T-cell (primary cell): ENCODE measurements around the gene MAGI3. TPM values are rescaled to one million over a fixed set of nuclear protein-coding genes. Genes with fewer than 3 reads are reported as not detected.

ENCODE experiments used
- ATAC-seq, 4 experiments: fragments of 200-7000 bp in 3 of 4; fragments of 150-1000 bp in 1 of 4; cut with Tn5 transposase; replicated peaks in 1 of 4; 1 replicate in 3 of 4; 2 replicates in 1 of 4; pipeline ENCODE4 v1.10.0; 2021; ENCODE audit warnings: moderate library complexity in 3 of 4, mild to moderate bottlenecking in 2 of 4, moderate number of reproducible peaks in 1 of 4
- CTCF ChIA-PET, 2 donors: fragments of 300-600 bp; sonication (Branson Sonifier 250); formaldehyde crosslinking; loops; one replicate each; lab custom pipeline; 2022; ENCODE audit warnings: antibody characterized with exemption in 2 of 2; lab: Charles Lee
- POLR2A ChIA-PET, 2 donors: fragments of 300-600 bp; sonication (Branson Sonifier 250); formaldehyde crosslinking; loops; one replicate each; lab custom pipeline; 2022; ENCODE audit warnings: antibody characterized with exemption in 2 of 2; lab: Charles Lee
- DNase-seq, 35 experiments: peaks; one replicate each; pipeline versions ENCODE4 v3.0.0 to v3.0.0-alpha.2; 2013 to 2023
- H3K27ac ChIP-seq: one replicate; pipeline ENCODE4 v1.5.1; 2013; ENCODE audit warnings: low read length
- H3K27me3 ChIP-seq, 2 experiments: replicated peaks in 1 of 2; 1 replicate in 1 of 2; 2 replicates in 1 of 2; pipeline versions ENCODE4 v1.6.1 to v1.7.0; 2013; ENCODE audit warnings: low read length in 1 of 2, mixed read lengths in 1 of 2; ENCODE audit not compliant: control insufficient read depth in 2 of 2, insufficient read depth in 2 of 2; ENCODE audit errors: extremely low read depth in 1 of 2
- H3K36me3 ChIP-seq, 2 donors: 1 replicate in 1 of 2; 2 replicates in 1 of 2; pipeline versions ENCODE4 v1.6.1 to v1.7.0; 2013; ENCODE audit warnings: low read length in 1 of 2; ENCODE audit not compliant: control insufficient read depth in 2 of 2, insufficient read depth in 1 of 2; ENCODE audit errors: extremely low read depth in 1 of 2
- H3K4me1 ChIP-seq, 2 experiments: 1 replicate in 1 of 2; 2 replicates in 1 of 2; pipeline versions ENCODE4 v1.6.1 to v1.7.0; 2013; ENCODE audit warnings: low read length in 2 of 2, mixed read lengths in 1 of 2; ENCODE audit not compliant: insufficient read depth in 2 of 2, control insufficient read depth in 1 of 2; ENCODE audit errors: extremely low read depth in 1 of 2
- H3K4me3 ChIP-seq, 2 donors: 1 replicate in 1 of 2; 2 replicates in 1 of 2; pipeline versions ENCODE4 v1.5.1 to v1.7.0; 2013; ENCODE audit warnings: mild to moderate bottlenecking in 2 of 2, low read length in 1 of 2, moderate library complexity in 1 of 2; ENCODE audit not compliant: control insufficient read depth in 1 of 2; ENCODE audit errors: extremely low read depth in 1 of 2
- H3K9me3 ChIP-seq: 2 replicates; pipeline ENCODE4 v1.7.0; 2013
- H3K27ac Mint-ChIP-seq, 2 donors: one replicate each; pipeline ENCODE4 v1.8.0; 2020 to 2021; ENCODE audit warnings: mild to moderate bottlenecking in 2 of 2, mixed read lengths in 2 of 2
- H3K27me3 Mint-ChIP-seq, 2 donors: one replicate each; pipeline ENCODE4 v1.8.0; 2021 to 2022; ENCODE audit warnings: mixed read lengths in 2 of 2
- H3K36me3 Mint-ChIP-seq: one replicate; pipeline ENCODE4 v1.8.0; 2021; ENCODE audit warnings: mixed read lengths
- H3K4me1 Mint-ChIP-seq, 3 donors: one replicate each; pipeline ENCODE4 v1.8.0; 2020 to 2022; ENCODE audit warnings: mixed read lengths in 3 of 3, mild to moderate bottlenecking in 1 of 3
- H3K4me3 Mint-ChIP-seq, 3 donors: one replicate each; pipeline ENCODE4 v1.8.0; 2020 to 2022; ENCODE audit warnings: mild to moderate bottlenecking in 3 of 3, mixed read lengths in 3 of 3, moderate library complexity in 3 of 3
- H3K9me3 Mint-ChIP-seq, 3 donors: one replicate each; pipeline ENCODE4 v1.8.0; 2020 to 2022; ENCODE audit warnings: mixed read lengths in 3 of 3
- WGBS: methylation state at CpG from one replicate; pipeline ENCODE4 v1.1.5; 2013; ENCODE audit warnings: missing lambda C conversion rate; ENCODE audit not compliant: insufficient coverage; 5-methylcytosine and 5-hydroxymethylcytosine counted together
- total RNA-seq, 35 experiments: library from RNA in 6 of 35; stranded (reverse) in 6 of 35; fragments of 120-200 nt in 1 of 35; gene quantifications; one replicate each; pipeline versions ENCODE4 v1.2.1 to v1.2.4 and lab custom pipeline; 2013 to 2026

Gene MAGI3
- total RNA-seq, 5 donors from 2014 or later (not counting 1 experiment from before 2014, with no cell fraction given) = 4.5 to 8.1 (median 5.6) TPM

DNA sequence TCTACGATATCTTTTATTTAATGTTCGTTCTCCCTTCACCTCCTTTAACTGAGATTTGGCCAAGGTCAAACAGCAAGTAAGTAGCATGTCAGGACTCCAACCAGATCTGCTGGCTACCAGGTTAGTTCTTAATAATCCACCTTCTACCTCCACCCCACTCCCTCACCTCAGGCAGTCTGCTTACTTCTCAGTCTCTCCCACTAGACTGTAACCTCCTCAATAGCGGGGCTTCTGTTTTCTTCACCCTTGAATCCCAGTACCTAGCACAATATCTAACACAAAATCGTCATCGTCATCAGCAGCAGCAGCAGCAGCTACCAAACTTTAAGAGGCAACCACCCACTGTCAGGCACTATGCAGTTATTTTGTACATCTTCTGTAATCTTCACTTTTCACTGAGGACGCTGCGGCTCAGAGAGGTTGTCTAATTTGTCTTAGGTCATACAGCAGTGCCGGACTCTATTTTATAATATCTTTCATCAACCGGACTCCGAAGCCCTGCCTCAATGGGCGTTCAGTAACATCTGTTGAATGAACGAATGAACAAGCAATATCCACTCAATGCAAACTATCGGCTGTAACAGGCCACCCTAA is 859 bp upstream of the MAGI3 start:
- POLR2A ChIA-PET = no interaction called here
- peaks cover 0 to 3% (median 3%) of the 10 kb centered on the region in 3 donors for H3K9me3 Mint-ChIP-seq
- H3K27me3 ChIP-seq = peaks cover 3 to 6% of the 10 kb centered on the region in 2 experiments
- H3K9me3 ChIP-seq = no peaks in the 10 kb centered on the region
- no peaks in the 10 kb centered on the region for H3K36me3 ChIP-seq
- H3K27me3 Mint-ChIP-seq = peaks cover 0 to 2% of the 10 kb centered on the region in 2 donors
- DNase-seq (peak in 5 of 35 experiments; percentile 3 to 32 (median 9)), ATAC-seq (no peak)
- H3K36me3 Mint-ChIP-seq = no peaks in the 10 kb centered on the region
- WGBS = 8% methylated on average over 12 of the region's 13 CpGs
- no peak overlapping the region for H3K27ac ChIP-seq
- CTCF ChIA-PET = interaction anchor here in 1 of 2 donors (1.3 to 1.4 kb wide), 3 partner anchors 10 to 316 kb away, joined by 4 to 6 read pairs (median 5); partner anchors contain the start of gene LRIG2
- peaks cover 21 to 24% (median 22%) of the 10 kb centered on the region in 3 donors for H3K4me1 Mint-ChIP-seq
- H3K4me3 Mint-ChIP-seq = peak overlapping the region; percentile 83 to 94 (median 87)
- peak overlapping the region; percentile 25 to 89 for H3K27ac Mint-ChIP-seq
- peak overlapping the region; percentile 90 to 91 for H3K4me3 ChIP-seq
- H3K4me1 ChIP-seq = peaks cover 18 to 19% of the 10 kb centered on the region in 2 experiments

DNA sequence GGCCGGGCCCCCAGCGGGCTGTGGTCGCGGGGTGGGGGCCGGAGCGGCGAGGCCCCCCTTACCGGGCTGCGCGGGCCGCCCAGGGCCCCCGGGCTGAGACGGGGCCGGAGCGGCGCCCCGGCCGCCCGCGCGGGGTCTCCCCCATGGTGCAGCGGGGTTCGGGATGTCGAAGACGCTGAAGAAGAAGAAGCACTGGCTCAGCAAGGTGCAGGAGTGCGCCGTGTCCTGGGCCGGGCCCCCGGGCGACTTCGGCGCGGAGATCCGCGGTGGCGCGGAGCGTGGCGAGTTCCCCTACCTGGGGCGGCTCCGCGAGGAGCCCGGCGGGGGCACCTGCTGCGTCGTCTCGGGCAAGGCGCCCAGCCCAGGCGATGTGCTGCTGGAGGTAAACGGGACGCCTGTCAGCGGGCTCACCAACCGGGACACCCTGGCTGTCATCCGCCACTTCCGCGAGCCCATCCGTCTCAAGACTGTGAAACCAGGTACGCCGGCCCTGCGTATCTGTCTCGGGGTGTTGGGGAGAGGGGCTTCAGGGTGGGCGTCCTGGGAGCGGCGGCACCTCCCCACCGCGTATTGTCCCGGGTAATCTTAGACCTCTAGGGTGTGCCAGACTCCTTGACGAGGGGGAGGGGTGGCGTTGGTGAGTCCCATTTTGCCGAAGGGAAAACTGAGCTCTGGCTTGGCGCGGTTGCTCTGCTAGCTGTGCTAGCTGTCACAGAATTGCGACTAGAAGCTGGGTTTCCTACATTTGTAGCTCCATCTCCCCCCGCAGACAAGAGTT is 745 bp downstream of the MAGI3 start:
- ChIA-PET CTCF (interaction anchor here (0.6 to 0.7 kb wide), 2 partner anchors 318 to 530 kb away, joined by 3 read pairs; partner anchors contain the start of gene LRIG2 (in 1 of the 2)), POLR2A (interaction anchor here in 1 of 2 donors (0.9 kb wide), 1 partner anchor 398 kb away, joined by 3 read pairs; no protein-coding TSS in a partner anchor)
- Mint-ChIP-seq H3K4me3 (peak overlapping the region; percentile 81 to 94 (median 87)), H3K27ac (peak overlapping the region; percentile 3 to 17), H3K36me3 (no peaks in the 10 kb centered on the region), H3K9me3 (peaks cover 0 to 3% (median 3%) of the 10 kb centered on the region in 3 donors), H3K27me3 (peaks cover 2 to 6% of the 10 kb centered on the region in 2 donors), H3K4me1 (peaks cover 22 to 24% (median 23%) of the 10 kb centered on the region in 3 donors)
- Histone ChIP-seq H3K27ac (no peak overlapping the region), H3K9me3 (no peaks in the 10 kb centered on the region), H3K4me1 (peaks cover 18 to 19% of the 10 kb centered on the region in 2 experiments), H3K4me3 (peak overlapping the region; percentile 90 to 91), H3K27me3 (peaks cover 3 to 6% of the 10 kb centered on the region in 2 experiments), H3K36me3 (no peaks in the 10 kb centered on the region)
- under 1% methylated on average over 72 of the region's 74 CpGs for WGBS
- peak; percentile 4 to 22 (median 16) for ATAC-seq
- peak in 33 of 35 experiments; percentile 9 to 63 (median 30) for DNase-seq

DNA sequence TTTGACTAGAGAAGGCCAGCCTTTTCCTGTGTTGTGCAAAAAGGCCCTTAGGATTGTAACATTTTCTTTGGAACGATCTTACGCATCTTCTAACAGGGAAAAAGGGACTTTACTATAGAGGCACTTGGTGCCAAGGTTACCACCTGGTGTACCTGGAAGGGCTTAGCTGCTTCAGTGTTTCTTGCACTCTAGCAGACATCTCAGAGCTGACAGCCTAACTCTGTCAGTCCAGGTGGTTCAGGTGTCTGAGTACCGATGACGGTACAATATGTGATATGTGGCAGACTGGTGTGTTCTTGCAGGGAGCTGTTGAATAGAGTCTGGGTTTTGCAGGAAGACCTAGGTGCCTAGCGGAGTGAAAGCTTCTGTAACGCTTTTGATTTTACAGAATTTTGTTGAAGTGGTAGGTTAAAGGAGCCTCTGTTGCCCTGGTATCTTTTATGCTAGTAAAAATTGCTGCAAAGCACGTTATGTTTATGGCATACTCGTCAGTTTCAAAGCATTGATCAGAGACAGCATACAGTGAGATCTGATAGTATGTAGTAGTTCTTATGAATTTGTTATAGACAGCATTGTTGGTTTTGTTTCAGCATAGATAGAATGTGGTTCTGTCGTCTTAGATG is 1.4 kb downstream of the MAGI3 start:
- peak overlapping the region; percentile 3 to 17 for H3K27ac Mint-ChIP-seq
- H3K9me3 Mint-ChIP-seq = peaks cover 0 to 3% (median 3%) of the 10 kb centered on the region in 3 donors
- peak overlapping the region; percentile 90 to 91 for H3K4me3 ChIP-seq
- ChIA-PET CTCF (interaction anchor here (0.5 to 0.7 kb wide), 3 partner anchors 319 to 1231 kb away, joined by 3 read pairs; partner anchors contain the start of gene LRIG2 (in 1 of the 2)), POLR2A (interaction anchor here (0.8 to 1.0 kb wide), 3 partner anchors 397 to 427 kb away, joined by 3 to 6 read pairs (median 3); no protein-coding TSS in a partner anchor)
- H3K36me3 ChIP-seq = no peaks in the 10 kb centered on the region
- peak overlapping the region; percentile 76 to 87 (median 81) for H3K4me3 Mint-ChIP-seq
- ATAC-seq (peak in 3 of 4 experiments; percentile 7 to 38 (median 8)), DNase-seq (peak in 21 of 35 experiments; percentile 0 to 52 (median 10))
- no peaks in the 10 kb centered on the region for H3K9me3 ChIP-seq
- no peak overlapping the region for H3K27ac ChIP-seq
- peaks cover 3 to 6% of the 10 kb centered on the region in 2 experiments for H3K27me3 ChIP-seq
- H3K4me1 Mint-ChIP-seq = peaks cover 22 to 24% (median 23%) of the 10 kb centered on the region in 3 donors
- no peaks in the 10 kb centered on the region for H3K36me3 Mint-ChIP-seq
- peaks cover 4 to 7% of the 10 kb centered on the region in 2 donors for H3K27me3 Mint-ChIP-seq
- 30% methylated on average over 8 of the region's 9 CpGs for WGBS
- H3K4me1 ChIP-seq = peaks cover 18 to 19% of the 10 kb centered on the region in 2 experiments

DNA sequence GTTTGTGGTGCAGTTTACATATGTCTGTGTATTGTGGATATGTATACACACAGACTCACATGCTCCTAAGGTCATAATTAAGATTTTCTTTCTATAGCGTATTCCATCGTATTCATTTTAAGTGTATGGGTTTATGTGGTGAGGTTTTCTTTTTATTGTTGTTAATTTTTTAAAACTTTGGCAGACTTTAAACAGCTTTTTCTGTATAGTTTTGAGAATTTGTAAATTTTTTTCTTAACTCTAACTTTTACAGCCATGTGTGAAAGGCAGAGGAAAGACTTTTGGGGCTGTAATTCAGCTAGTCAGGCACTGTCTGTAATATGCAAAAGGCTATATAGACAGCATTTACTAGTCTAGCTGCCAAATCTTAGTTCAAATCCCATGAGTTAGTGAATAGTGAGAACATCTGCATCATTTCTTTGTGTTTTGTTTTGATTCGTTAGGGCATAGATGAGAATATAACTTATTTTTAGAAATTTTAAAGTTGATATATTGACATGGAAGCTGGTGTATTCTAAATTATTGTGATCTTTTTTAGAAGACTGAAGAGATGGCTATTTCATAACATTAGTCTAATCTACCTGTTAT is 2.3 kb downstream of the MAGI3 start:
- H3K9me3 Mint-ChIP-seq = peaks cover 0 to 3% (median 3%) of the 10 kb centered on the region in 3 donors
- ATAC-seq (no peak), DNase-seq (no peak)
- no peaks in the 10 kb centered on the region for H3K36me3 Mint-ChIP-seq
- H3K27me3 ChIP-seq = peaks cover 3 to 6% of the 10 kb centered on the region in 2 experiments
- H3K36me3 ChIP-seq = no peaks in the 10 kb centered on the region
- peaks cover 18 to 19% of the 10 kb centered on the region in 2 experiments for H3K4me1 ChIP-seq
- POLR2A ChIA-PET = interaction anchor here (0.8 to 1.0 kb wide), 2 partner anchors 422 to 427 kb away, joined by 3 to 6 read pairs; no protein-coding TSS in a partner anchor
- no CpG with 5 or more reads among the region's 3 CpGs for WGBS
- no peak overlapping the region for H3K4me3 Mint-ChIP-seq
- H3K27me3 Mint-ChIP-seq = peaks cover 8 to 13% of the 10 kb centered on the region in 2 donors
- H3K27ac ChIP-seq = no peak overlapping the region
- H3K4me1 Mint-ChIP-seq = peaks cover 22 to 24% (median 23%) of the 10 kb centered on the region in 3 donors
- no peaks in the 10 kb centered on the region for H3K9me3 ChIP-seq
- no peak overlapping the region for H3K4me3 ChIP-seq
- CTCF ChIA-PET = interaction anchor here (0.5 to 0.6 kb wide), 4 partner anchors 12 to 1230 kb away, joined by 3 to 4 read pairs (median 3); no protein-coding TSS in a partner anchor
- no peak overlapping the region for H3K27ac Mint-ChIP-seq

DNA sequence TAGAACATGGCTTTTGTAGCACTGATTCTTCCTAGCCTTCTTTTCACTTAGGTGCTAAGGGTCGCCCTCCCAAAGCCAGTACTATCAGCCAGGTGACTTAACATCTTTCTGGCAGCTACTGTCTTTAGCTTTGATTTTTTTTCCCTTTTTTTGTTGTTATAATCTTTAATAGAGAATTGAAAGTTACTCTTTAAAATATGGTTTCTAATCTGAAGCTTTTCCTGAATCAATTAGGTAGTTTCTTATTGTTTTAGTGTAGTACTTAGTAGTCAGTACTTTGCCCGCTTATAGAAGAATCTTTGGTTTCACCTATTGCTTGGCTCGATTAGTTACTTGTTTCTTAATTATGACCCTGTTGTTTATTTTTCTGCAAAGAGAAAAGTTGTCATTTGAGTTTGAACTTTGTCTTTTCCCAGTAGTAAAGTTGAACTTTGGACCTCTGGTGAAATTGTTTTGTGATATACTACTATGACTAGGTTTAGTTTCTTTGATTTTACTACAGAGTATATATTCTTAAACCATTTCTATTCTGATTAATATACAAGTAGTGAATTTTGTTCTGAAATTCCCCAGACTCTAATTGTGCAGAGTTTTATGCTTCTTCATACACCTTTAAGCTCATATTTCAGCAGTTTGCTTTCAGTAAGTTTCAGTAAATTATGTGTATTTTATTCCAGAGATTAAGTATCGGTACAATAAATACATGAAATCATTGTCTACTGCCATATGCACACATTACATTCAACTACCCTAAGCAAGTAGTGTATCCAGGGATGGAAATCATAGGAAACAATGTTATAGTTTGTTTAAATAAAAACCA is 3.9 kb downstream of the MAGI3 start:
- ATAC-seq = no peak
- 62% methylated on average over 2 of the region's 4 CpGs for WGBS
- Mint-ChIP-seq H3K9me3 (no peaks in the 10 kb centered on the region), H3K4me1 (peaks cover 16 to 19% (median 17%) of the 10 kb centered on the region in 3 donors), H3K27ac (no peak overlapping the region), H3K36me3 (no peaks in the 10 kb centered on the region), H3K4me3 (no peak overlapping the region), H3K27me3 (peaks cover 19 to 28% of the 10 kb centered on the region in 2 donors)
- H3K27ac ChIP-seq = no peak overlapping the region
- H3K9me3 ChIP-seq = no peaks in the 10 kb centered on the region
- peaks cover 3 to 9% of the 10 kb centered on the region in 2 experiments for H3K27me3 ChIP-seq
- peaks cover 15 to 17% of the 10 kb centered on the region in 2 experiments for H3K4me1 ChIP-seq
- POLR2A ChIA-PET = no interaction called here
- no peak overlapping the region for H3K4me3 ChIP-seq
- DNase-seq = no peak
- H3K36me3 ChIP-seq = no peaks in the 10 kb centered on the region
- CTCF ChIA-PET = no interaction called here
